WTC11 (cell line): ENCODE data around the gene TM9SF1. TPM values are rescaled to one million over a fixed set of nuclear protein-coding genes. Genes with fewer than 3 reads are reported as not detected.
A peak's percentile ranks its signal among the peaks of the same experiment; 100 is the strongest.

Experiments
- ATAC-seq: fragments of 200-7000 bp; cut with Tn5 transposase; 2 replicates; pipeline ENCODE4 v1.10.0; 2021; ENCODE audit warnings: mild to moderate bottlenecking, moderate library complexity
- CTCF ChIA-PET: fragments of 300-600 bp; sonication (Branson Sonifier 250); formaldehyde crosslinking; loops from one replicate; lab custom pipeline; 2021; ENCODE audit warnings: antibody characterized with exemption; lab: Charles Lee
- POLR2A ChIA-PET: fragments of 350-600 bp; sonication (Branson Sonifier 250); formaldehyde crosslinking; loops from one replicate; lab custom pipeline; 2021; ENCODE audit warnings: antibody characterized with exemption; lab: Charles Lee
- DNase-seq: peaks from one replicate; pipeline ENCODE4 v3.0.0; 2021; ENCODE audit warnings: low spot score
- H3K27ac Mint-ChIP-seq: 2 replicates; pipeline ENCODE4 v1.8.0; 2021; ENCODE audit warnings: mixed read lengths
- H3K27me3 Mint-ChIP-seq: 2 replicates; pipeline ENCODE4 v1.8.0; 2021; ENCODE audit warnings: low read depth, mild to moderate bottlenecking, moderate library complexity, mixed read lengths
- H3K36me3 Mint-ChIP-seq: 2 replicates; pipeline ENCODE4 v1.8.0; 2021; ENCODE audit warnings: mixed read lengths
- H3K4me1 Mint-ChIP-seq: 2 replicates; pipeline ENCODE4 v1.8.0; 2022; ENCODE audit warnings: mixed read lengths
- H3K4me3 Mint-ChIP-seq: 2 replicates; pipeline ENCODE4 v1.8.0; 2021; ENCODE audit warnings: mild to moderate bottlenecking, moderate library complexity, mixed read lengths
- H3K9me3 Mint-ChIP-seq: 2 replicates; pipeline ENCODE4 v1.8.0; 2021; ENCODE audit warnings: mixed read lengths
- AFF4 ChIP-seq: sonication (generic); formaldehyde crosslinking; IDR thresholded peaks from 2 replicates; pipeline ENCODE4 v1.8.1; 2023; ENCODE audit warnings: mild to moderate bottlenecking, missing genetic modification reagents, borderline replicate concordance
- ERG ChIP-seq: fragments of 250-450 bp; sonication (Bioruptor Pico); IDR thresholded peaks from 2 replicates; pipeline ENCODE4 v1.8.0; 2021; ENCODE audit warnings: mild to moderate bottlenecking
- ESRRA ChIP-seq: sonication (generic); formaldehyde crosslinking; IDR thresholded peaks from 2 replicates; pipeline ENCODE4 v1.8.1; 2022; ENCODE audit warnings: mild to moderate bottlenecking, missing genetic modification reagents, borderline replicate concordance
- NFE2L1 ChIP-seq: sonication (generic); formaldehyde crosslinking; IDR thresholded peaks from 2 replicates; pipeline ENCODE4 v1.8.1; 2023; ENCODE audit warnings: missing genetic modification reagents
- NFYB ChIP-seq: sonication (generic); formaldehyde crosslinking; conservative IDR thresholded peaks from 2 replicates; pipeline ENCODE4 v1.8.0; 2022; ENCODE audit warnings: low read depth, missing genetic modification reagents
- SMAD3 ChIP-seq: sonication (generic); formaldehyde crosslinking; IDR thresholded peaks from 2 replicates; pipeline ENCODE4 v1.8.0; 2022; ENCODE audit warnings: missing genetic modification reagents, mild to moderate bottlenecking, borderline replicate concordance
- ZNF138 ChIP-seq: sonication (generic); formaldehyde crosslinking; conservative IDR thresholded peaks from 2 replicates; pipeline ENCODE4 v1.8.1; 2022; ENCODE audit warnings: mild to moderate bottlenecking, moderate library complexity, missing genetic modification reagents
- total RNA-seq: library from RNA; stranded (reverse); gene quantifications from 3 replicates; pipeline ENCODE4 v1.2.3, GENCODE V29; 2021
- TF ChIP-seq, protein P1 (sequence below): fragments of 200-600 bp; IDR thresholded peaks from 2 replicates; pipeline ENCODE4 v1.8.0; 2022; ENCODE audit warnings: antibody characterized with exemption
- TF ChIP-seq, protein P2 (sequence below): fragments of 250-450 bp; sonication (Bioruptor Pico); IDR thresholded peaks from 2 replicates; pipeline ENCODE4 v1.9.0; 2021; ENCODE audit warnings: mild to moderate bottlenecking
- TF ChIP-seq, protein P3 (sequence below): fragments of 250-450 bp; sonication (Bioruptor Pico); conservative IDR thresholded peaks from 2 replicates; pipeline ENCODE4 v1.9.0; 2021; ENCODE audit warnings: mild to moderate bottlenecking

The TM9SF1 gene
- total RNA-seq, 1 experiment from 2014 or later, result 27.9 TPM

DNA sequence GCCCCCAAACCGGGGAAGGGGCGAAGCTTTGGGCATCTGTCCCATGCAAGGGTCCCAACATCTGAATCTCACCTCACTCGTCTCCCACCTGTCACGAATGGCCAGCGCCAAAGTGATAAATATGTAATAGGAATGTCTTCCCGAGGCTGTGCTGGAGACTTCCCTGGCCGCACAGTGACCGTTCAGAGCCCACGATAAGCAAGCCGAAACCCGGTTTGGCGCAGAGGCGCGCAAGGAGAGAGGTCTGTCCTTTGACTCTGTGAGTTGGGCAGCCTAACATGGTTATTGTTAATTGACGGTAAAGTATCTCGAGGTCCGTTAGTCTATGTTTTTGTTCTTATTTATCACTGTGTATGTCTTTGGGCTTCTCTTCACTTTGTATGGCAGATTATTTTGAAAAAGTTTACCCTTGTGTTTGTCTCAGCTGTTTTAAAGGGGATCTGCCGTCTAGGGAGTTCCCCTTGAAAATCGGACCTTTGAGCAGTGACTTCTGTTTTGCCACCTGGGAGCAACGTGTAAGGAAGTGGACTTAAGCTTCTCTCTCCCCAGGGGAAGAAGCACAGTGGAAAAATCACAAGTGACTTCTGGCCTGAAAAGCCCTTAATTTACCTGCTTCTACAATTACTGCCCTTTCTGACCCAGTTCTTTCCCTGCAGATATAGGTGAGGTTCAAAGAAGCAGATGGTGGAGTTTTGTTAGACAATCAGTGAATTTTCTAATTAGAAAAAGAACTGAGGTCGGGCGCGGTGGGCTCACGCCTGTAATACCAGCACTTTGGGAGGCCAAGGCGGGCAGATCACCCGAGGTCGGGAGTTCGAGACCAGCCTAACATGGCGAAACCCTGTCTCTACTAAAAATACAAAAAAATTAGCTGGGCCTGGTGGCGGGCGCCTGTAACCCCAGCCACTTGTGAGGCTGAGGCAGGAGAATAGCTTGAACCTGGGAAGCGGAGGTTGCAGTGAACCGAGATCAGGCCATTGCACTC, 1.1 kb upstream of the TM9SF1 start:
- Mint-ChIP-seq H3K36me3 (peaks cover 38% of the 10 kb centered on the region), H3K4me1 (peaks cover 23% of the 10 kb centered on the region), H3K27me3 (no peaks in the 10 kb centered on the region)

More for the DNA sequence above, 1.1 kb upstream of the TM9SF1 start:
- ATAC-seq, result peak; percentile 14
- no peak for TF ChIP-seq ZNF138 (CRISPR knock-in tag)
- TF ChIP-seq, protein P1, sequence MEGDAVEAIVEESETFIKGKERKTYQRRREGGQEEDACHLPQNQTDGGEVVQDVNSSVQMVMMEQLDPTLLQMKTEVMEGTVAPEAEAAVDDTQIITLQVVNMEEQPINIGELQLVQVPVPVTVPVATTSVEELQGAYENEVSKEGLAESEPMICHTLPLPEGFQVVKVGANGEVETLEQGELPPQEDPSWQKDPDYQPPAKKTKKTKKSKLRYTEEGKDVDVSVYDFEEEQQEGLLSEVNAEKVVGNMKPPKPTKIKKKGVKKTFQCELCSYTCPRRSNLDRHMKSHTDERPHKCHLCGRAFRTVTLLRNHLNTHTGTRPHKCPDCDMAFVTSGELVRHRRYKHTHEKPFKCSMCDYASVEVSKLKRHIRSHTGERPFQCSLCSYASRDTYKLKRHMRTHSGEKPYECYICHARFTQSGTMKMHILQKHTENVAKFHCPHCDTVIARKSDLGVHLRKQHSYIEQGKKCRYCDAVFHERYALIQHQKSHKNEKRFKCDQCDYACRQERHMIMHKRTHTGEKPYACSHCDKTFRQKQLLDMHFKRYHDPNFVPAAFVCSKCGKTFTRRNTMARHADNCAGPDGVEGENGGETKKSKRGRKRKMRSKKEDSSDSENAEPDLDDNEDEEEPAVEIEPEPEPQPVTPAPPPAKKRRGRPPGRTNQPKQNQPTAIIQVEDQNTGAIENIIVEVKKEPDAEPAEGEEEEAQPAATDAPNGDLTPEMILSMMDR, result no peak
- no peak for TF ChIP-seq SMAD3
- TF ChIP-seq, protein P2, sequence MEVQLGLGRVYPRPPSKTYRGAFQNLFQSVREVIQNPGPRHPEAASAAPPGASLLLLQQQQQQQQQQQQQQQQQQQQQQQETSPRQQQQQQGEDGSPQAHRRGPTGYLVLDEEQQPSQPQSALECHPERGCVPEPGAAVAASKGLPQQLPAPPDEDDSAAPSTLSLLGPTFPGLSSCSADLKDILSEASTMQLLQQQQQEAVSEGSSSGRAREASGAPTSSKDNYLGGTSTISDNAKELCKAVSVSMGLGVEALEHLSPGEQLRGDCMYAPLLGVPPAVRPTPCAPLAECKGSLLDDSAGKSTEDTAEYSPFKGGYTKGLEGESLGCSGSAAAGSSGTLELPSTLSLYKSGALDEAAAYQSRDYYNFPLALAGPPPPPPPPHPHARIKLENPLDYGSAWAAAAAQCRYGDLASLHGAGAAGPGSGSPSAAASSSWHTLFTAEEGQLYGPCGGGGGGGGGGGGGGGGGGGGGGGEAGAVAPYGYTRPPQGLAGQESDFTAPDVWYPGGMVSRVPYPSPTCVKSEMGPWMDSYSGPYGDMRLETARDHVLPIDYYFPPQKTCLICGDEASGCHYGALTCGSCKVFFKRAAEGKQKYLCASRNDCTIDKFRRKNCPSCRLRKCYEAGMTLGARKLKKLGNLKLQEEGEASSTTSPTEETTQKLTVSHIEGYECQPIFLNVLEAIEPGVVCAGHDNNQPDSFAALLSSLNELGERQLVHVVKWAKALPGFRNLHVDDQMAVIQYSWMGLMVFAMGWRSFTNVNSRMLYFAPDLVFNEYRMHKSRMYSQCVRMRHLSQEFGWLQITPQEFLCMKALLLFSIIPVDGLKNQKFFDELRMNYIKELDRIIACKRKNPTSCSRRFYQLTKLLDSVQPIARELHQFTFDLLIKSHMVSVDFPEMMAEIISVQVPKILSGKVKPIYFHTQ (CRISPR knock-in tag), result no peak
- TF ChIP-seq, protein P3, sequence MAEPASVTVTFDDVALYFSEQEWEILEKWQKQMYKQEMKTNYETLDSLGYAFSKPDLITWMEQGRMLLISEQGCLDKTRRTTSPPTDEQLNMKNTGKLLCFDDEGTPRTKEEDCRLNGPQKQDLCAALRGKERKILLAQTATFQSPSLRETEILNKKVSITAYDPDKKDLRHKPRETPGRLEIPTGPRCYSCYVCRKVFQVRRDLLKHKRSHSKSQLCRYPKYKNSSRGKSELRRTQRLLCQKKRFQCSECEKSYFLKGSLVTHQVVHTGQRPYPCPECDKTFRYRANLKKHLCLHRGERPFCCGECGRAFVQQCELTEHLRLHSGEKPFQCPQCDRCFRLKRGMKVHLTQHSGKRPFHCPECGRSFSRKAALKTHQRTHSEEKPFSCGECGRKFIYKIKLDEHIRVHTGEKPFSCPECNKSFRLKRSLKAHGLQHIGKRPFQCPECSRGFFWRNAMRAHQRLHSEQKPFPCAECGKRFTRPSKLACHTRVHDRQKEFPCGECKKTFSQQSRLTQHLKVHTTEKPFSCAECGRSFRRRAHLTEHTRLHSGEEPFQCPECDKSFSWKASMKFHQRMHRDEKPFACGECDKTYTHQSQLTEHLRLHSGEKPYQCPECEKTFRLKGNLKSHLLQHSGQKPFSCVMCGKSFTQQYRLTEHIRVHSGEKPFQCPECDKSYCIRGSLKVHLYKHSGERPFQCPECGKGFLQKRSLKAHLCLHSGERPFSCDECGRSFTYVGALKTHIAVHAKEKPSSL (CRISPR knock-in tag), result no peak
- no peak for TF ChIP-seq AFF4 (CRISPR knock-in tag)
- no peak for TF ChIP-seq NFYB (CRISPR knock-in tag)
- no peak for TF ChIP-seq ERG (CRISPR knock-in tag)
- TF ChIP-seq NFE2L1 (CRISPR knock-in tag), result no peak
- no peak for TF ChIP-seq ESRRA (CRISPR knock-in tag)
- POLR2A ChIA-PET, result interaction anchor here (0.7 to 1.9 kb wide), 14 partner anchors 13 to 103 kb away, joined by 3 to 20 read pairs (median 4); partner anchors contain the start of genes CHMP4A, IRF9, MDP1 and PCK2
- peak overlapping the region; percentile 94 for H3K4me3 Mint-ChIP-seq
- H3K27ac Mint-ChIP-seq, result peak overlapping the region; percentile 97
- peaks cover 11% of the 10 kb centered on the region for H3K9me3 Mint-ChIP-seq
- peak; percentile 21 for DNase-seq
- CTCF ChIA-PET, result interaction anchor here (0.7 to 1.8 kb wide), 13 partner anchors 11 to 112 kb away, joined by 3 to 16 read pairs (median 4); partner anchors contain the start of genes CHMP4A, CIDEB, DCAF11 and EMC9
